GM19238 (cell line): ENCODE data around the gene TEK.

Experiments
- DNase-seq: peaks from one replicate; pipeline ENCODE4 v3.0.0; 2011; ENCODE audit warnings: low spot score; ENCODE audit not compliant: insufficient read length

The TEK gene

GRCh38 chr9:27179245-27179865, 70.3 kb downstream of the TEK start:
- no peak for DNase-seq

- DNase-seq = no peak
These were observed 72.4 kb downstream of the TEK start for GRCh38 chr9:27181381-27181780.

- no peak for DNase-seq
These were observed 73.4 kb downstream of the TEK start for GRCh38 chr9:27182421-27182820.

- no peak for DNase-seq
These were observed 74.1 kb downstream of the TEK start for GRCh38 chr9:27183131-27183530.

- no peak for DNase-seq
These were observed 74.7 kb downstream of the TEK start for GRCh38 chr9:27183701-27184100.

- no peak for DNase-seq
These were observed 75.7 kb downstream of the TEK start for GRCh38 chr9:27184556-27185351.

GRCh38 chr9:27188426-27188825, 79.4 kb downstream of the TEK start:
- DNase-seq = no peak

- DNase-seq = no peak
These were observed 80.4 kb downstream of the TEK start for GRCh38 chr9:27189426-27189825.

GRCh38 chr9:27192291-27192960, 83.4 kb downstream of the TEK start:
- no peak for DNase-seq

GRCh38 chr9:27193886-27194285, 84.9 kb downstream of the TEK start:
- no peak for DNase-seq

- DNase-seq = no peak
These were observed 85.5 kb downstream of the TEK start for GRCh38 chr9:27194401-27195091.

GRCh38 chr9:27195191-27195590, 86.2 kb downstream of the TEK start:
- no peak for DNase-seq

- DNase-seq = no peak
These were observed 87.4 kb downstream of the TEK start for GRCh38 chr9:27196383-27196782.

- no peak for DNase-seq
These were observed 89.2 kb downstream of the TEK start for GRCh38 chr9:27198190-27198589.

GRCh38 chr9:27202056-27202455, 93.0 kb downstream of the TEK start:
- no peak for DNase-seq

- no peak for DNase-seq
These were observed 94.8 kb downstream of the TEK start for GRCh38 chr9:27203783-27204182.

- no peak for DNase-seq
These were observed 95.6 kb downstream of the TEK start for GRCh38 chr9:27204578-27204977.

GRCh38 chr9:27205198-27205597, 96.2 kb downstream of the TEK start:
- DNase-seq = no peak

GRCh38 chr9:27206041-27206440, 97.0 kb downstream of the TEK start:
- no peak for DNase-seq

- DNase-seq = no peak
These were observed 100.0 kb downstream of the TEK start for GRCh38 chr9:27209034-27209433.

- DNase-seq = no peak
These were observed 101.6 kb downstream of the TEK start for GRCh38 chr9:27210588-27210987.

- no peak for DNase-seq
These were observed 103.2 kb downstream of the TEK start for GRCh38 chr9:27212191-27212590.
